HEK293 (cell line): ENCODE measurements around the gene KRTAP5-7.
"Not testable (repeated sequence)": the region's sequence is repeated elsewhere in the genome, so short reads cannot be mapped to it uniquely, and the experiment has no call there.

Experiments
- CTCF ChIP-seq: fragments of 450-650 bp; formaldehyde crosslinking; IDR thresholded peaks from 2 replicates; pipeline ENCODE4 v1.5.1; 2016; ENCODE audit warnings: missing biosample characterization, missing genetic modification characterization
- GLI4 ChIP-seq: fragments of 450-650 bp; formaldehyde crosslinking; IDR thresholded peaks from 2 replicates; pipeline ENCODE4 v1.5.1; 2016; ENCODE audit warnings: missing biosample characterization, missing genetic modification characterization
- KLF16 ChIP-seq: fragments of 450-650 bp; formaldehyde crosslinking; IDR thresholded peaks from 2 replicates; pipeline ENCODE4 v1.5.1; 2017; ENCODE audit warnings: missing biosample characterization, missing genetic modification characterization
- SETDB1 ChIP-seq: IDR thresholded peaks from one replicate; pipeline ENCODE4 v1.6.1; 2017; ENCODE audit warnings: mild to moderate bottlenecking, low read length, moderate library complexity, mixed read lengths; ENCODE audit not compliant: insufficient read length
- ZBTB1 ChIP-seq: fragments of 450-650 bp; formaldehyde crosslinking; IDR thresholded peaks from 2 replicates; pipeline ENCODE4 v1.5.1; 2016; ENCODE audit warnings: missing biosample characterization, missing genetic modification characterization
- ZBTB8A ChIP-seq: fragments of 450-650 bp; formaldehyde crosslinking; IDR thresholded peaks from 2 replicates; pipeline ENCODE4 v1.5.1; 2016; ENCODE audit warnings: missing biosample characterization, missing genetic modification characterization
- ZNF157 ChIP-seq: fragments of 450-650 bp; formaldehyde crosslinking; IDR thresholded peaks from 2 replicates; pipeline ENCODE4 v1.5.1; 2016; ENCODE audit warnings: missing biosample characterization, missing genetic modification characterization
- ZNF184 ChIP-seq: fragments of 450-650 bp; IDR thresholded peaks from 2 replicates; pipeline ENCODE4 v1.5.1; 2018; ENCODE audit warnings: missing biosample characterization, mild to moderate bottlenecking, missing genetic modification characterization
- ZNF354C ChIP-seq: fragments of 450-650 bp; formaldehyde crosslinking; IDR thresholded peaks from 2 replicates; pipeline ENCODE4 v1.5.1; 2016; ENCODE audit warnings: missing biosample characterization, missing genetic modification characterization, low read depth, borderline replicate concordance

- TF ChIP-seq ZBTB1 (tag by site-specific recombination); CTCF (tag by site-specific recombination); ZBTB8A; ZNF184 (tag by site-specific recombination); GLI4 (tag by site-specific recombination); SETDB1; KLF16 (tag by site-specific recombination); ZNF157 (tag by site-specific recombination); ZNF354C (tag by site-specific recombination): not testable (repeated sequence)
These were observed 13.6 kb downstream of the KRTAP5-7 start for GRCh38 chr11:71540521-71541304.
